Hematopoietic multipotent progenitor cell treated with erythropoietin and hydrocortisone succinate and interleukin-3 and kit ligand, for 6 days (in vitro differentiated cells): ENCODE data around the gene ZNF429.
"Not testable (repeated sequence)": the region's sequence is repeated elsewhere in the genome, so short reads cannot be mapped to it uniquely, and the experiment has no call there.

ENCODE experiments used
- DNase-seq: peaks from one replicate; pipeline ENCODE4 v3.0.0-alpha.2; 2015

ZNF429 gene

DNA sequence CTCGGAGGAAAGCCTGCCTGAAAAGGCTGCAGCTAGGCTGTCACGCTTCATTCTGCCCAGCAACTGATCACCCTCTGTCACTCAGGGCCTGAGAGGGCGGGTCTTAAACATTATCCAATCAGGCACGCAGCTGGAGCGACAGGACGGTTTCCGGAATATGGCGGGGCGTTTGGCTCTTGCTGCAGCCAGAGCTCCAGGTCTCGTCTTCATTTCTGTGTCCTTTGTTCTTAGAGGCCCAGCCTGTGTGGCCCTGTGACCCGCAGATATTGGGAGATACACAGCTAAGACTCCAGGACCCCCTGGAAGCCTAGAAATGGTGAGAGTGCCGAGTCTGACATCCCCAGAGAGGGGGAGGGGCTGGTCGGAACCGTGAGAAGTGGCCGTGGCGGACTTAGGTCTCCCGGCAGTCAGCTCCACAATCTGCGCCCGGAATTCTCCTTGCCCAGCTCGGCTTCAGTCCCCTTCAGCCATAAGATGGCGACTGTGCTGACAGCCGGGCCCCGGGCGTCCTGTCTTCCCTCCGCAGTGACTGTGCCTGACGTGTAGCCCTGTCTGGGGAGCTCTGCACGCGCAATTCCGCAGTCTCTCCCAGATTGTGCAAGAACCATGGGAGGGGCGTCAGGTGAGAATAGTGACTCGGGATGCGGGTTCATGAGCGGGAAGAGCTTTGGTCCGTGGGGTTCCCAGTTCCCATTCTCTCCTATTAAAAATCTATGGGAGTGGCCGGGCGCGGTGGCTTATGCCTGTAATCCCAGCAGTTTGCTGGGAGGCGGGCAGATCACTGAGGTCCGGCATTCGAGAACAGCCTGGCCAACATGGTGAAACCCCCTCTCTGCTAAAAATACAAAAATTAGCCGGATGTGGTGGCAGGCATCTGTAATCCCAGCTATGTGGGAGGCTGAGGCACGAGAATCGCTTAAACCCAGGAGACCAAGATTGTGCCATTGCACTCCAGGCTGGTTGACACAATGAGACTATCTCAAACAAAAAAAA lies at the start of gene ZNF429:
Gene ZNF429 (plus strand): TSS at position 144 of the 993 bp plus-strand sequence. CDS start 170 bp downstream, at position 314.
- DNase-seq = peak; percentile 99

GRCh38 chr19:21460686-21461085 lies 44.7 kb upstream of the ZNF429 start:
- DNase-seq = no peak

DNA sequence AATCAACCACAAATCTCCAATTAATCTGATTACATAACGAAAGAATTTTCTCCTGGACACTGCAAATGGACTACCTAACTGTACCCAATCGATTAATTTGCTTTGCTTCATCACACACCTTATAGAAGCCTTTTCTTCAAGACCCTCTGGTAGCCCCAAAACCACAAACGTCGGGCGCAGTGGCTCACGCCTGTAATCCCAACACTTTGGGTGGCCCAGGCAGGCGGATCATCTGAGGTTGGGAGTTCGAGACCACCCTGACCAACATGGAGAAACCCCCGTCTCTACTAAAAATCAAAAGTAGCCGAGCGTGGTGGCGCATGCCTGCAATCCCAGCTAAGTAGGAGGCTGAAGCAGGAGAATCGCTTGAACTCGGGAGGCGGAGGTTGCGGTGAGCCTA lies 42.9 kb upstream of the ZNF429 start:
- no peak for DNase-seq

DNA sequence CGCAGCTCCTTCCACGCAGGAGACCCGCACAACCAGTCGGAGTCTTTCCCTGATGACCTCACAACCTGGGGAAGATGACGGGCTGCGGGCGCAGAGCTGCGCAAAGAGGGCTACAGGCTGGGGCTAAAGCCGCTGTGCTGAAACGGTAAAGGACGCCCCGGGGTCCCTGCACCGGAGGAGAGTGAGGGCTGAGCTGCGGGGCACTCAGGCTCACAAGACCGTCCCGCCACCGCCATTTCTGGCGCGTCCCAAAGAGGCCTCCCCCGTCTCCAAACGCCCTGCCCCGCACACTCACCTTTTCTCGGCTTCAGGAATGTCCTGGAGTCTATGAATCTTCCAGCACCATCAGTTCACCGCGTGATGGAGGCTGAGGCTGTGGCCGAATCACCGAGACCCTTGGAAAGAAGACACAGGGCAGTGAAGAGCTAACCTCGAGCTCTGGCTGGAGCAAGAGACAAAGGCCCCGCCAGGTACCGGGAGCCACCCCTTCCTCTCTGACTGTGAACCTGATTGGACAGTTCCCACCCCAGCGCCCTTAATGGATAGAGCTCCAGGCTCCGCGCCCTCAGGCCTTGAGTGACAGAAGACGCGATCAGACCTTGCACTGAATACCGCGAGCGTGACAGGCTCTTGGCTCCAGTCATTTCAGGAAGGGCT lies 41.8 kb upstream of the ZNF429 start:
- peak; percentile 87 for DNase-seq

DNA sequence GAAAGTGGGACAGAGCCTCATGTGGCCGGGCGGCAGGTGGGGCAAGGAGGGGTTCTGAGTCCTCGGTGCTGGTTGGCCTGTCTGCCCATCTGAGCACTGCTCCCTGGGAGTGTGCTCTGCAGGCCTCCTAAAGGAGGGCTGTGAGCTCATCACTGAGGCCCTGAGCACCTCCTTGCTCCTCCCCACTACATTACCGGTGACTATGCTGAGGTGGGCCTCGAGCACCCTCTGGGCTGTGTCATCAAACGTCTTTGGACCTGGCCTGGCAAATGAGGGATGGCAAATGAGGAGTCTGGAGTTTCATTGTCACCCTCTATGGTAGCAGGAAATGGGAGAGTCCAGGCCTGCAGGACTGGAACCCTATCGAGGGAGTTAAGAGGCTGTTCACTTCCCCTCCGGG lies 38.8 kb upstream of the ZNF429 start:
- DNase-seq = no peak

DNA sequence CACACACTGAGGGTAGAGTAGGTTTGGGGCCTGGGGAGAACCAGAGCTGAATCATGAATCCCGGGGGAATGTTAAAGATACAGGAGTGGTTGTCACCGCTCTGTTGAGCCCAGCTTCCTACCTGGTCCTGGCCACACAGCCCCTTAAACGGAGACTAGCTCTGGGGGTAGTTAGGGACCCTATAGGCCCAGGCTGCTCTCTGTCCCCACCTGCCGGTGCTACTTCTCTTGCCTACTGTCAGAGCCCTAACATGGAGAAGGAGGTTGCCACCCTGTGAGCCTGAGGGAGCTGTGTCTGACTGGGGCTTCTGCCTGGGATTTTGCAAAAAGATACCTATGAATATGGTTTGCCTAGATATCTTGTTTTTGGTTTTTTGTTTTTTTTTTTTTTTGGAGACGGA lies 36.6 kb upstream of the ZNF429 start:
- DNase-seq = no peak

GRCh38 chr19:21472507-21472906 lies 32.9 kb upstream of the ZNF429 start:
- no peak for DNase-seq

DNA sequence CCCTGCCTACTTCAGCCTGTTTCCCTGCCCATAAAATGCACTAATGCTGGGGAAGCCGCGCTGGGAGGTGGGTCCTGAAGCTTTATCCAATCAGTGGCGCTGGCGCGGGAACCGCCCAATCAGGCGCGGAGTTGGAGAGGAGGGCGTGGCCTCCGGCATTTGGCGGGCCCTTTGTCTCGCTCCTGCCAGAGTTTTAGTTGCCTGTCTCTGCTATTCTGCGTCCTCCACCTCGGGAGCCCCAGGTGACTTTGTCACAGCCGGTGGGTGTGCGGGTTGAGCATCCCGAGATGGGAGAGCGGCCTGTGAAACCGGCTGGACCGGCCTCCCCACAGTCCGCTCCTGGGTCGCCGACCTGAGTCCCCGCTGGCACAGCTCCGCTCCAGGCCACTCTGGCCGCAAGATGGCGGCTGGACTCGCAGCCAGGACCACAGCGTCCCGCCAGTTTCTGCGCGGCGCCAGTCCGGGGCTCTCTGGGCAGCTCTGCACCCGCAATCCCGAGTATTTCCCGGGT lies 30.7 kb upstream of the ZNF429 start:
- DNase-seq = peak; percentile 88

DNA sequence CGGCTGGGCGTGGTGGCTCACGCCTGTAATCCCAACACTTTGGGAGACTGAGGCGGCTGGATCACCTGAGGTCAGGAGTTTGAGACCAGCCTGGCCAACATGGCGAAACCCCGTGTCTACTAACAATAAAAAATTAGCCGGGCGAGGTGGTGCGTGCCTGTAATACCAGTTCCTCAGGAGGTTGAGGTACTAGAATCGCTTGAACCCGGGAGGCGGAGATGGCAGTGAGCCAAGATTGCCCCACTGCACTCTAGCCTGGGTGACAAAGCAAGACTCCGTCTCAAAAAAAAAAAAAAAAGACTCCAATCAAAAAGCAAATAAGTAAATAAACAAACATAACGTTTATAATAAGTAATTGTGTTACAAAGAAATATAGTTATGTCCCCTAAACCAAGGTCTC lies 23.0 kb upstream of the ZNF429 start:
- DNase-seq = not testable (repeated sequence)

- peak; percentile 68 for DNase-seq
These were observed 22.5 kb upstream of the ZNF429 start for GRCh38 chr19:21482863-21483276.

GRCh38 chr19:21483589-21484170 lies 21.7 kb upstream of the ZNF429 start:
- DNase-seq = peak; percentile 60

GRCh38 chr19:21484631-21485030 lies 20.8 kb upstream of the ZNF429 start:
- no peak for DNase-seq

- no peak for DNase-seq
These were observed 19.5 kb upstream of the ZNF429 start for GRCh38 chr19:21485926-21486325.

DNA sequence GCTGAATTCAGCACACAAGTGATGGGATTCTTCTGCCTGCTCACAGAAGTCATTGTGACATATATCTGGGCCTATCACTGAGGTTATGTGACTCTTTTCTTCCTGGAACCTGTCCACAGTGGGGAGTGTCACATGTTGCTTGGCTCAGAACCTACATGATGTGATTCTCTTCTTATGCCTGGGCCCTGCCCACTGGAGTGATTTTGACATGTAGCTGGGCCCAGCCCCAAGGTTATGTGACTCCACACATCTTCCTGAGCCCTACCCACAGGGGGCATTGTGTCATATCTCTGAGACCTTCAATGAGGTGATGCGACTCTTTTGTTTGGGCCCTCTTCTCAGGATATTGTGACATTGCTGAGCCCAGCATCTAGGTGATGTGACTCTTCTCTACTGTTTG lies 17.4 kb upstream of the ZNF429 start:
- no peak for DNase-seq

- DNase-seq = no peak
These were observed 14.3 kb upstream of the ZNF429 start for GRCh38 chr19:21491146-21491545.

- peak; percentile 29 for DNase-seq
These were observed 12.2 kb upstream of the ZNF429 start for GRCh38 chr19:21492947-21493906.

- DNase-seq = no peak
These were observed 8.5 kb upstream of the ZNF429 start for GRCh38 chr19:21496876-21497275.

DNA sequence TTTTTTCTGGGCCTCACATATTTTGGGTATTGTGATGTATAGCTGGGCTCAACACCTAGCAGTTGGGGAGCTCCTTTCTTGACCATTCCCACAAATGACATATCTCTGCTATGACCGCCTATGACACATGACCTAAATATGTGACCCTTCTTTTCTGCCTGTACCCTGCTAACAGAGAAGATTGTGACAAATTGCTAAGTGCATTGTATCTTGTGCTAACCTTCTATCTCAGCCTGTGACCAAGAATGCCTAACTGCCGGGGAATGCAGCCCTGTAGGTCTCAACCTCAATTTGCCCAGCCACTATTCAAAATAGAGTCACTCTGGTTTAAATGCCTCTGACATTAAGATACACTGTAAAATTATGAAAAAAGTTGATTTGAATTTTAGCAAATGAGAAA lies 6.8 kb upstream of the ZNF429 start:
- no peak for DNase-seq

DNA sequence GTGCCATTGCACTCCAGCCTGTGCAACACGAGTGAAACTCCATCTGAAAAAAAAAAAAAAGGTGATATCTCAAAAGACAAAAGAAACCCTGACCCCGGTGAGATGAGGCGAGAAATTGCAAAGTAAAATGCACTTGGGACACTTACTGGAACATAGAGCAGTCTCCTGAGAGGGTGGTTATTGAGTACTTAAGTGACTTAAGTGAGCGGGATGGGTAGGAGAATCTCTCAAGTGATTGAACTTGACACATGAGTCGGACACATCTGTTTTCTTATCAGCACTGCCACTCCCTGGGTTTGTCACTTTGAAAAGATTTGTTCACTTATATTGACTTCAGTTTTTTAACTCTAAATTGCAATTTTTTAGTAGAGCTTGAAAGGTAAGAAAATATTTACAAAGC lies 2.8 kb downstream of the ZNF429 start:
- DNase-seq = peak; percentile 36

DNA sequence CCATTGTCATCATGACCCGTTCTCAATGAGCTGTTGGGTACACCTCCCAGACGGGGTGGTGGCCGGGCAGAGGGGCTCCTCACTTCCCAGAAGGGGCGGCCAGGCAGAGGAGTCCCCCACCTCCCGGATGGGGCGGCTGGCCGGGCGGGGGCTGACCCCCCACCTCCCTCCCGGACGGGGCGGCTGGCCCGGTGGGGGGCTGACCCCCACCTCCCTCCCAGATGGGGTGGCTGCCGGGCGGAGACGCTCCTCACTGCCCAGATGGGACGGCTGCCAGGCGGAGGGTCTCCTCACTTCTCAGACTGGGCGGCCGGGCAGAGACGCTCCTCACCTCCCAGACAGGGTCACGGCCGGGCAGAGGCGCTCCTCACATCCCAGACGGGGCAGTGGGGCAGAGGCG lies 5.7 kb downstream of the ZNF429 start:
- not testable (repeated sequence) for DNase-seq

- not testable (repeated sequence) for DNase-seq
These were observed 7.2 kb downstream of the ZNF429 start for GRCh38 chr19:21512609-21513008.

- DNase-seq = no peak
These were observed 8.2 kb downstream of the ZNF429 start for GRCh38 chr19:21513651-21514050.
